RKO (cell line): ENCODE measurements around the gene LY9.

Experiments
- DNase-seq: peaks from one replicate; pipeline ENCODE4 v3.0.0-alpha.2; 2016; ENCODE audit warnings: low spot score

The LY9 gene

DNA sequence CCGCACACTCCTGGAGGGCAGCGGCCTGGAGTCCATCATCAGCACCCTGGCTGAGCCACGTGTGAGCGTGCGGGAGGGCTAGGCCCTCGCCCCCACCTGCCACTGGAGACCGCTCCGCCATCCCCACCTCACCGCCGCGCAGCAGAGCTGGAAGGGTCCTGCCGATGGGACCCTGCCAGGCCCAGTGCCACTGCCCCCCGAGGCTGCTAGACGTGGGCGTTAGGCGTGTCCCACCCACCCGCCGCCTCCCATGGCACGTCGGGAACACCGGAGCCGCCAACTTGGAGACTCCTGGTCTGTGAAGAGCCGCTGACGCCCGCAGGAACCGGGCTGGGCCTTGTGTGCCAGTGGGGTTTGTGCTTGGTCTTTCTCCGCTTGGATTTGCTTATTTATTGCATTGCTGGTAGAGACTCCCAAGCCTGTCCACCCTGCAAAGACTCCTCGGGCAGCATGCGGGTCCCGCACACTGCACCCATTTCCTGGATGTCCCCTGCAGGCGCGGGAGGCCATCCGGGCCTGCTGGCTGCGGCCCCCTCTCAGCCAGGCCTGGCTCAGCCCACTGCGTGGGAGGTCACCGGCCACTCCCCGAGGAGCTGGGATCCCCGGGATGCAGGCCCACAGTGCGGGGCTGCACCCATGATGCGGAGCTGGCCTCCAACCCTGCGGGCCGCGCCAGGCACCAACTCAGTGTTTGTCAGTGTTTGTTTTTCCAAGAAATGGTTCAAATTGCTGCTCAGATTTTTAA is 6.0 kb downstream of the LY9 start:
- no peak for DNase-seq

DNA sequence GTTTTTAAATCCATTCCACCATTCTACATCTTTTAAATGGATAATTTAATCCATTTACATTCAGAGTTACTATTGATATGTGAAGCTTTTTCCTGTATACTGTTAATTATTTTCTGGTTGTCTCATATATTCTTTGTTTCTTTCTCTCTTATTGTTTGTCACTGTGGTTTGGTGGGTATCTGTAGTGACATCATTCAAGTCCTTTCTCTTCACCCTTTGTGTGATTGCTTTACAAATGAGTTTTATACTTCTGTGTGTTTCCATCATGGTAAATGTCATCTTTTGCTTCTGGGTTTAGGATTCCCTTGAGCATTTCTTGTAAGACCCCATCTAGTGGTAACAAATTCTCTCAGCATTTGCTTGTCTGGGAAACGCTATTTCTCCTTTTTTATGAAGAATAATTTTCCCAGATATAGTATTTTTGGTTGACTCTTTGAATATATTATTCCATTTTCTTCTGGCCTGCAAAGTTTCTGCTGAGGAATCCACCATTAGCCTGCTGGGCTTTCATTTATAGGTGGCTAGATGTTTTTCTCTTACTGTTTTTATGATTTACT is 10.2 kb downstream of the LY9 start:
- DNase-seq: no peak

DNA sequence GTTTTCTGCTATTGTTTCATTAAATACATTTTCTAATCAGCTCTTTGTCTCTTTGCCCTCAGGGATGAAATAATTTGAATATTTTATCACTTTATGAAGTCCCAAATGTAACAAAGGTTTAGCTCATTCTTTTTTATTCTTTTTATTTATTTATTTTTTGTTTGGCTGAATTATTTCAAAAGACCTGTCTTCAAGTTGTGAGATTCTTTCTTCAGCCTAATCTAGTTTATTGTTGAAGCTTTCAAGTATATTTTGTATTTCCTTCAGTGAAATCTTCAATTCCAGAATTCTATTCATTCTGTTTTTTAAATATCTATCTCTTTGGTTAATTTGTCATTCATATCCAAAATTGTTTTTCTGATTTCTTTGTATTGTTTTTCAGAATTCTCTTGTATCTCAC is 10.8 kb downstream of the LY9 start:
- no peak for DNase-seq

DNA sequence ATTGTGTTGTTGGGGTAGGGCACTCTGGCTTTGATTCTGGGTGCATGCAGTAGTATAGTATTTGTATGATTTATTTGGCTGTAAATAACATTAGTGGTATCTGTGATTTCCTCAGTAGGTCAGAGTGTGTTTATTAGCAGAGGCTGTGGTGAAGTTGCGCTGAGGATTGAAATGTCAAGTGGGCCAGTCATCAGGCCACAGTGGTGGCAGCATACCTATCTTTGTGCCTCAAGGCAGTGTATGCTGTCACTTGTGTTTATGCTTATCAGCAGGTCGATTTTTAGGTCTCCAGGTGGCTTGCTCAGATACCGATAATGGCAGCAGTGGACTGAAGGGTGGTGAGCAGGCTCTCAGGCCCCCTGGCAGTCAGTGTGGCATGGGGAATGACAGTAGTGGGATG is 11.3 kb downstream of the LY9 start:
- DNase-seq: no peak

DNA sequence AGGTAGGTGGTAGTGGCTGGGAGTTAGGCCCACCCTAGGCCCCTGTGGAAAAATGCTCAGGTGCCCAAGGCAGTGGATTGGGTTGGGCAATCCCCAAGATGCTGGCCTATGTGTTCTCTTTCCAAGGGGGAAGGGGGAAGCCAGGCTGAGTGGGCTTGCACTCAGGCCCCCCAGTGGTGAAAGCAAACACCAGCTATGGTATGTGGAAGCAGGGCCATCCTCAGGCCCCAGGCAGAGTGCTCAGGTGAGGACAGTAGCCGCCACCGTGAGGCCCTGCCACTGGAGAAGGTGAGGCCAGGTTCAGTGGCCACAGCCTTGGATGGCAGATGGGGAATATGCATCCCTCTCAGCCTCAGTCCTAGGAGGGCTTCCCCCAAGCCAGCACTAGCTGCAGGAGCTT is 11.8 kb downstream of the LY9 start:
- no peak for DNase-seq

DNA sequence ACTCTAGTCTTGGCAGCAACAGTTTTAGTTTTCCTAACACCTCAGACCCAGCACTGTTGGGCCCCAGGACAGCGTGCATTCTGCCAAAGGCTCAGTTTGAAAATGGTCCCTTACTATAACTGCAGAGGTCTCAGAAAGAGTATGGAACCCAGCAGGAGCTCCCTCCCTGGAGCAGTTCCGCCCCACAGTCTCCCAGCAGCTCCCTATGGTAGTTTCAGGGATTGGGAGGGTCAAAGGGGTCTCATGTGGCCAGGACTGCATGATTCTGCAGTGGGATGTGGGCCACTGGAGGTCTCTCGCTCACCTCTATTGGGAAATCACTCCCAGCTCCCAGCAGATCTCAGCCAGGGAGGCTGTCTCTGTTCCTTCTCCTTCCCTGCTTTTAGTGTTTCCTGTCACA is 12.3 kb downstream of the LY9 start:
- DNase-seq: no peak

DNA sequence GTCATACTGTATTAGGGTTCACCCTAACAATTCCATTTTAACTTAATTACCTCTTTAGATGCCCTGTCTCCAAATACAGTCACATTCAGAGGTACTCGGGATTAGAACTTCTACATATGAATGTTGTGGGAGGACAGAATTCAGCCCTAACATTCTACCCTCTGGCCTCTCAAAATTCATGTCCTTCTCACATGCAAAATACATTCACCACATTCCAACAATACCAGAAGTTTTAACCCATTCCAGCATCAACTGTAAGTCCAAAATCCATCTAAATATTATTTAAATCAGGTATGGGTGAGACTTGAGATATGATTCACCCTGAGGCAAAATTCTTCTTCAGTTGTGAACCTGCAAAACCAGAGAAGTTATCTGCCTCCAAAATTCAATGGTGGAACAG is 14.5 kb downstream of the LY9 start:
- no peak for DNase-seq

DNA sequence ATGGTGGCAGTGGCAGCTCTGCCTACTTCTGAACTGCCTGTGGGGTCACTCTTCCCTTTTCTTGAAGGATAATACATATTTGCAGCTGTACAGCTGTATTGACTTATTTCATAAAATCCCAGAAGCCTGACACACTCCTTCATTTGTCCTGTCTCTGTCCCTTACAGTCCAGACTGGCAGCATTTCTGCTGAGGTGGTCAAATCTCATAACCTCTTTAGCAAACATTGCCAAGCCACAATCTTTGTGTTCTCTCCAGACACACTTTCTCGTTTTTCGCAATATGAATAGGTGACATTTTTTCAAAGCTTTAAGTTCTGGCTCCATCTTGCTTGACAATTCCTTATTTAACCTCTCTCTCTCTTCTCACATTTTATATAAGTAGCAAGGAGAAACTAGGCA is 15.2 kb downstream of the LY9 start:
- no peak for DNase-seq

DNA sequence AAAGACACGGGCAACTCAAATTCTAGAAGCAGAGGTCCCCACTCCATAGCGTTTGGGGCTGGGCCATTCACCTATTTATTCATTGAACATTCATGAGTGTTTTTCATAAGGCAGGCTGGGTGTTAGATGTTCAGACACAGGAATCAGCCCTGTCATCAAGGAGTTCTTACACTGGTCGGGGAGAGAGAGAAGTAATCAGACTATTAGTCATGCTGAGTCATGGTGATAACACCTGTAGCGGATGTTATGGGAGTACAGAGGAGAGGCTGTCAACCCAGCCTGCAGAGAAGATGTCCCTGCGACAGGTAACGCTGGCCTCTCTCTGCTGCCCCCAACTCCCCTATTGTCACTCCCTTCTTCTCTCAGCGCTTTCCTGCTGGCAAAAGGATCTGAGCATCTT is 17.2 kb downstream of the LY9 start:
- DNase-seq: peak; percentile 68

DNA sequence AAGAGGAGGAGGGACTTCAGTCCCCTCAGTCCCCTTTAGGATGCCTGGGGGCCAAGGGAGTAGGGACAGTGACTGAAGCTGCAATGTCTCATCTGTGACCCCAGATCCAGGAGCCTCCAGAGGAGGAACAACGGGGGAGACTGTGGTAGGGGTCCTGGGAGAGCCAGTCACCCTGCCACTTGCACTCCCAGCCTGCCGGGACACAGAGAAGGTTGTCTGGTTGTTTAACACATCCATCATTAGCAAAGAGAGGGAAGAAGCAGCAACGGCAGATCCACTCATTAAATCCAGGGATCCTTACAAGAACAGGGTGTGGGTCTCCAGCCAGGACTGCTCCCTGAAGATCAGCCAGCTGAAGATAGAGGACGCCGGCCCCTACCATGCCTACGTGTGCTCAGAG is 18.3 kb downstream of the LY9 start:
- DNase-seq: no peak

DNA sequence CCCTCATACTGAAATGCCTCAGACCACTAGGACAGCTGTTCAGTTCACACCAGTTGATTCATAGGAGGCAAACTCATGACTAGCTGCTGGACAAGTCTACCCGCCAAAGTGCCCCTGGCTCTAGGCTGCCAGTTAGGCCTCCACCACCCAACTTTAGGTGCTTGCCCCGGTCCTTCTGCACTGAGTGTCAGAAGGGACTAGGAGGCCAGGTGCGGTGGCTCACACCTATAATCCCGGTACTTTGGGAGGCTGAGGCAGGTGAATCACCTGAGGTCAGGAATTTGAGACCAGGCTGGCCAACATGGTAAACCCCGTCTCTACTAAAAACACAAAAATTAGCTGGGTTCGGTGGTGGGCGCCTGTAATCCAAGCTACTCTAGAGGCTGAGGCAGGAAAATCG is 18.9 kb downstream of the LY9 start:
- DNase-seq: no peak

DNA sequence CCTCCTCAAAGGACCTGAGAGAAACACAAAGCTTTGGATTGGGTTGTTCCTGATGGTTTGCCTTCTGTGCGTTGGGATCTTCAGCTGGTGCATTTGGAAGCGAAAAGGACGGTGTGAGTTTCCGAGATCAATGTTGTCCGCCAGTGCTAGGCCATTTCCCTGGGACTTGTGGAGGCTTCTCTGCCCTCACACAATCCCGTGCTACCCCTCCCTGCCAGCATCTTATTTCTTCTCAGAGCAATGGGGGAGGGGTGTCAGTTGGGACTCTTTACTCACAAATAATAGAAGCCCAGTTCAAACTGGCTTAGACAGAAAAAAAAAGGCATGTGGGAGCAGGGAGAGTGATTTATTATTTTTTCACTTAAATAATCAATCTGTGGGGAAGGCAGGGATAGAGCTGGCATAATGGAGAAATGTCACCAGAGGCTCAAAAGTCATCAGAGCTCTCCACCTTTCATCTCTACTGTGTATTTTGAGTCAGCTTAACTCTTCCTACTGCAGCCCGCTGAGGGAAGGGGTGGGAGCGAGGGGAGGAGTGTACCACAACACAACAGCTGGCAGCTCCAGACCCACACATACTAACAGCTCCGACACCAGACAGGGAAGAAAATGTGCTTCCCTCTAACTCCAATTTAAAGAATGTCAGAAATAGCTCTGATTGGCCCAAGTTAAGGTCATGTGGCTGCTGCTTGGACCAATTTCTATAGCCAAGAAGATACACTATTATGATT is 22.4 kb downstream of the LY9 start:
- no peak for DNase-seq

DNA sequence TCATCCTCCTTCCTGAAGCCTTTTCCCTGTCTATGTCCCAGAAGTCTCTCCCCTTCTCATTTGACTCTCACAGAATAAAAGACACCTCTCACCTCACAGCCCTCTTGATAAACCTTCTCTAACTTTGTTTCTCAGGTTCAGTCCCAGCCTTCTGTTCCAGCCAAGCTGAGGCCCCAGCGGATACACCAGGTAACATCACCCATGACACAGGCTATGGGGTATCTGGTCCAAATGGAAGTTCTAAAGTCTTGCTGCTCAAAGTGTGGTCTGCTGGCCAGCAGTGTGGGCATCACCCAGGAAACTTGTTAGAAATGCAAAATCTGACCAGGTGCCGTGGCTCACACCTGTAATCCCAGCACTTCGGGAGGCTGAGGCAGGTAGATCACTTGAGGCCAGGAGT is 23.2 kb downstream of the LY9 start:
- DNase-seq: no peak

DNA sequence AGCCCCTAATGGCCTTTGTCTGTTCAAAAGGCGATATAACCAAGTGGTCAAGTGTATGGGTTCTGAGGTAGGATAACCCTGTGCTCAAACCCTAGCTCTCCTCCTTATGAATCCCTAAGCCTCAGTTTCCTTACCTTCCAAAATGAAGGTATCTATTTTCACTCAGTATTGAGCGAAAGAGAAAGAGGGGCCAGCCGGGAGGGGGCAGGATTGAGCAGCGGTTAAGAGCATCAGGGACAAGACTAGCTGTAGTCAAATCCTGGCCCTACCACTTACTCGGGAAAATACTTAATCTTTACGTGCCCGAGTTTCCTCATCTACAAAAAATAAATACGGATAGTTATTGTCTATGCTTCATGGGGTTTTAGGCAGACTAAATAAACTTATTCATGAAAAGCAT is 25.7 kb downstream of the LY9 start:
- DNase-seq: no peak

DNA sequence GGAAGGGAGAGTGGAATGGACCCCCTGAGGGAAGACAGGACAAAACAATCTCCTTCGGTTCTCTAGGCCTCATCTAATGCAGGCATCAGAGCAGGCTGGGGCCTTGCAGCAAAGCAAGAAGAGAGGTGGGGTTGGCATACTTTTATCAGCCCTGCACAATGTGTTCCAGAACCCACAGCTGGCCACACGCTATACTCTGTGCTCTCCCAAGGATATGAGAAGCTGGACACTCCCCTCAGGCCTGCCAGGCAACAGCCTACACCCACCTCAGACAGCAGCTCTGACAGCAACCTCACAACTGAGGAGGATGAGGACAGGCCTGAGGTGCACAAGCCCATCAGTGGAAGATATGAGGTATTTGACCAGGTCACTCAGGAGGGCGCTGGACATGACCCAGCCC is 27.3 kb downstream of the LY9 start:
- no peak for DNase-seq

DNA sequence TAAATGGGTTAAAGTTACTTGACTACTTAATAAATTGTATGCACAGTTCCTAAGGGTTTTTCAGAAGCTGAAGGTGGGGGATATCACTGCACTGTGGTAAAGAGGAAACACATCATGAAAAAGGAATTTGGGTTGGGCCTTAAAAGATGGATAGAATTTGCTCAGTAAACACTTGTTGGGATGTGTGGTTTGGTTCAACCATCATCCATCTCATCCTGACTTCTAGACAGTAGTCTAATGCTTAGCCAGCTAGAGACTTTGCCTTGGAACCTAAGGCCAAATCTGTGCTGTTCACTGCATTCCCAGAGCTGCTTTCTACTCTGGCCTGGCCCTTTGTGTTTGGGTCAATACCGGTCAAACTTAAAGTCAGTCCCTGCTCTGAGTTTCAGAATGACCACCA is 30.6 kb downstream of the LY9 start:
- no peak for DNase-seq

DNA sequence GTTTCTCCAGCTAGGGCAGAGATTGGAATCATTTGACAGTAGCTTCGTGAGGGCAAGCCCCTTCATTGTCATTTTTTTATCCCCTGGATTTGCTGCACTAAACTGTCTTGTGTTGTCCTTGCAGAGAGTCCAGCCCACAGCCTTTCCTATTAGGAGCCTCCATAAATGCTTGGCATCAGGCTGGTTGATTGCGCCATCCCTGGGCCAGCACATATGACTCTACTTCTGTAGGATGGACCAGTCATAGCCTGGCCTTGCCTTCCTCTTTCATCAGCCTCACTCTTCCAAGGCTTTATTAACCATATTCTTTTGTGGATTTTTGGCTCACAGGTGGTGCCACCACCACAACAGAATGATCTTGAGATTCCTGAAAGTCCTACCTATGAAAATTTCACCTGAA is 31.4 kb downstream of the LY9 start:
- peak; percentile 8 for DNase-seq

DNA sequence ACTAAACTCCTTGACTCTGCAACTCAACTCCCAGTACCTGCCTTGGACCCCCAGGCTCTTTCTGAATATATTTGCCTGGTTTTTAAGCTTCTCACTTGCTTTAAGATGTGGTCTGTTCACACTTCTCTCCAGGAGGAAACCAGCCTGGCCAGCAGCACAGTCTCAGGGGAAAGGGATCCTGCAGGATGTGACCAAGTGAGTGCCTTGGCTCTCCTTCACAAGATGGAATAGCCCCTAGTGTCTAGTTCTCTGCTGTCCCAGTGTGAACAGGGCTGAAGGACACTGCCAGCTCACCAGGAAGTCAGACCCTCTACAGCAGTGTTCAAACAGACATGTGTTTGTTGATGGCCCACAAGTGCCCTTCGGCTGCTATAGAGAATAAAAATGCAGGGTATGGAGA is 33.8 kb downstream of the LY9 start:
- no peak for DNase-seq

DNA sequence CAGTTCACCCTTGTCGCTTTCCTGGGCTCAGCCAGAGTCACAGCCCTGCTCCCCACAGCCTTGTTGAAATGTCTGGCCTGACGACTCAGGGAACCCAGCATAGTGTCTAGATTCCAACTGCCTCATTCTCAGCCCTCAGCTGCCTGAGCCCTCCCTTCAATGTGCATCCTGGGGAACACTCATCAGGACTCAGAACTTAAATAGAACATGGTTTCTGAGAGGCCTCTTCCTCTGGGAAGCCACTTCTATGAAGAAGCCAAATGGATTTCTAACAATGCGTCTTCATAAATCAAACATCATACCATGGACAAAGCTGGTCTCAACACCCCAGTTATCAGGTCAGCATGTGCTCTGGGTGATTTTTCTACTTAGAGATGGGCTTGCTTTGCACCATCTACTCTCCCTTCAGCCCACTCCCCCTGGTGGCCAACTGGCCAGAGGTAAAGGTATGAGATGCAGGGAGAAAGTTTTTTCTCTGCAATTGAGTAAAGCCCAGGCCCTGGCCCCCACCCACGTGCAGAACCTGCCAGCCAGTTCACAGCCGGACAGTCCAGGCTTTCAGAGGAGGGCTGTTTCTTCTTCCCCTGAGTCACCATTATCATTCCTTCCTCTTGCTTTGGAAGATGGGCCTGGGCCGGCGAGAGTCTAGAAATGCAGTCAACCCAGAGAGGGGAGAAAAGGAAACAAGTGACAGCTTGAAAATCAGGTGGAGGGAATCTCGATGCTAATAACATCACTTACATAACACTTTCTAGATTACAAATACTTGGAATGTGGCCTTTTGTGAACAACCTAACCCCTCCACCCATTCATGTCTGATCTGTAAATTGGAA is 34.6 kb downstream of the LY9 start:
- peak; percentile 46 for DNase-seq

DNA sequence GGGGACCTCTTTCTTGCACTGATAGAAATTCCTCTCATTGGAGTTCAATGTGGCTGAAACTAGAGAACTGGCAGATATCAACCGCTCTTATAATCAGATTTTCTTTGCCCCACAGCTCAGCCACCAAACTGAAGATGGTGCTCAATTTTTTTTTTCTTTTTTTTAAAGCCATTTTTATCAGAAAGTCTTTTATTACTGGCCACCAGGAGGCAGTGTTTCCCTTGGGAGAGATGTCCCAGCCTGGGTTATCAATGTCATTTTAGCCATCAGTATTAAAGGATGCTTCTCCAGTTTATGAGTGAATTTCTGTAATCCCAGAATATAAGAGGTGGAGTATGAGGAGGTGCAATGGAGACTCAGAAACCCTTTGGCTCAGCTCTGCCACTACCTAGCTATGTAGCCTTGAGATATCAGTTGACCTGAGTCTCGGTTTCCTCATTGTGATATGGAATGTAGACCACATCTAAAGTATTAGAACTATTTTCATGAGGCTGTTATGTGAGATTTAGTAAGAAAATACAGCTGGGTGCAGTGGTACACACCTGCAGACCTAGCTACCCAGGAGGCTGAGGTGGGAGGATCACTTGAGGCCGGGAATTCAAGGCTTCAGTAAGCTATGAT is 39.1 kb downstream of the LY9 start:
- DNase-seq: peak; percentile 56

DNA sequence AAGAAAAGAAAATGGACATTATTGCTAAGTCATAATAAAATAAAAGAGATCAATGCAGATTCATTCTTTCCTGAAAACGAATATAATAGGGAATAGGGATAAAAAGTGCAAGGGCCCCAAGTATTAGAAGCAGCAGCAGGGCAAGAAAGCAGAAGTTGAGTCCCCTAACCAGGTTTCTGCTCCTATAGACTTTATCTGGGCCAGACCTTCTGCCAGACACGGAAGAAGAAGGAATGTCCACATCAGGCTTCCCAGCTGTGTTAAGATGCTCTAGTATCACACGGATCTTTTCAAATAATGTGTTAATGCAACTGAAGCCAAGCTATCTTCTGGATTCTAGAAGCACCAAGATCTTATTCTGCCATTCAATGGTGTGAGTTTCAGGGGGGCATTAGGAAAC is 39.8 kb downstream of the LY9 start:
- DNase-seq: no peak

DNA sequence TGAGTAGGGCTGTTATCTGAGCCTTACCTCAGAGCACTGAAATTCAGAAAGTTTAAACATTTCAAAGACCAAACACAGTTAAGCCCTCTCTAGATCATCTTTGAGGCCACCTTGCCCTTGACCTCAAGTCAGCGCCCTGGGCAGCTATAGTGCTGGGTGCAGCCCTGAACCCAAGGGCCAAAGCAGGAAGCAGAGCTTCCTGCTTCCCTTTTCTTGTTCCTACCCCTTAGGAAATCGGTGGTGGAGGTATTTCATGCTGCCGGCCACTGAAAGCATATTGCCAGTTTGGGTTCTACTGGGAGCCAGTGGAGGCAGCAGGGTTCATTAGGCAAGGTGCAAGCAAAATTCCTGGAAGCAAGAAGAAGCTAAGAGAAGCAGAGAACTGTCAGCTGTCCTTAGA is 40.6 kb downstream of the LY9 start:
- DNase-seq: no peak
